Heart left ventricle (tissue), 16 donors: ENCODE measurements around the gene FMN2. TPM values are rescaled to one million over a fixed set of nuclear protein-coding genes. Genes with fewer than 3 reads are reported as not detected.

ENCODE experiments used
- ATAC-seq, 4 donors: fragments of 200-7000 bp; cut with Tn5 transposase; one replicate each; pipeline ENCODE4 v1.9.1; 2020 to 2022; ENCODE audit warnings: moderate library complexity in 4 of 4, mild to moderate bottlenecking in 3 of 4, moderate number of reproducible peaks in 1 of 4
- DNase-seq, 5 donors: peaks; one replicate each; pipeline ENCODE4 v3.0.0-alpha.2; 2020
- H3K27ac ChIP-seq, 12 donors: fragments of 200-600 bp; sonication (generic) in 4 of 12; one replicate each; pipeline versions ENCODE4 v1.5.0 to v1.8.0; 2016 to 2022; ENCODE audit warnings: mild to moderate bottlenecking in 2 of 12
- H3K27me3 ChIP-seq, 9 donors: fragments of 200-600 bp; sonication (generic) in 2 of 9; one replicate each; pipeline versions ENCODE4 v1.5.1 to v1.8.0; 2016 to 2022; ENCODE audit warnings: mild to moderate bottlenecking in 3 of 9
- H3K36me3 ChIP-seq, 9 donors: fragments of 200-600 bp; sonication (generic) in 2 of 9; one replicate each; pipeline versions ENCODE4 v1.5.0 to v1.8.0; 2018 to 2022; ENCODE audit warnings: mild to moderate bottlenecking in 2 of 9
- H3K4me1 ChIP-seq, 12 donors: fragments of 200-600 bp; sonication (generic) in 4 of 12; one replicate each; pipeline versions ENCODE4 v1.5.0 to v1.8.0; 2016 to 2022; ENCODE audit warnings: mild to moderate bottlenecking in 3 of 12
- H3K4me3 ChIP-seq, 12 donors: fragments of 200-600 bp; sonication (generic) in 4 of 12; one replicate each; pipeline versions ENCODE4 v1.5.0 to v1.8.0; 2017 to 2022; ENCODE audit warnings: mild to moderate bottlenecking in 9 of 12, moderate library complexity in 4 of 12
- H3K9me3 ChIP-seq, 12 donors: fragments of 200-600 bp; sonication (generic) in 4 of 12; one replicate each; pipeline versions ENCODE4 v1.5.0 to v1.8.0; 2016 to 2022; ENCODE audit warnings: mild to moderate bottlenecking in 1 of 12
- CTCF ChIP-seq, 12 donors: fragments of 200-600 bp; sonication (generic) in 4 of 12; IDR thresholded peaks; one replicate each; pipeline versions ENCODE4 v1.5.0 to v1.8.0; 2018 to 2022; ENCODE audit warnings: antibody characterized with exemption in 12 of 12, mild to moderate bottlenecking in 5 of 12
- POLR2A ChIP-seq, 2 donors: fragments of 450-650 bp; IDR thresholded peaks; one replicate each; pipeline ENCODE4 v1.6.1; 2017; ENCODE audit warnings: antibody characterized with exemption in 2 of 2, mild to moderate bottlenecking in 2 of 2, moderate library complexity in 2 of 2
- WGBS, 4 donors: extraction: QIAGEN DNeasy Blood & Tissue Kit in 2 of 4; methylation state at CpG; one replicate each; pipeline versions ENCODE4 v1.1.5 to v1.1.7; 2013 to 2018; 5-methylcytosine and 5-hydroxymethylcytosine counted together
- intact Hi-C, 10 donors: fragments of 100-400 bp; cut with DNase I; formaldehyde crosslinking; loops; one replicate each; pipeline versions ENCODE4 v1.11.1 to v1.14.2; 2022
- polyA plus RNA-seq, 2 donors: library from polyadenylated mRNA; stranded (reverse); fragments of 200-250 nt; gene quantifications; one replicate each; pipeline ENCODE4 v1.2.3, GENCODE V29; 2013
- total RNA-seq, 9 donors: library from RNA; depleted of rRNA in 2 of 9; stranded (reverse); fragments of >200 nt in 2 of 9; fragmentation: NEBNext Ultra II Directional in 3 of 9; extraction: Animal tissue kit (Norgen Biotek cat#: 25700) in 3 of 9; gene quantifications; one replicate each; pipeline versions ENCODE4 v1.1.0 to v1.2.4, GENCODE V29; 2016 to 2023
- donor health status: ischemic (EF 13 %, LVEDD 7.1; RV severe dilation, severe dysfunction).
- donor health status: healthy with polysubstance abuse.
- donor health status: DM: no; HTN: yes; CAD: no.
- donor health status: DM: no; HTN: no; CAD: no.
- donor health status: ischemic (EF 25% LVEDD 6.9; RV normal size, moderate dysfunction).
- donor health status: ischemic (EF 25% LVEDD 5.7; RV mildly dilated, moderate dysfunction).
- donor health status: healthy.
- donor health status: DM: yes; HTN: yes; CAD: no.
- donor health status: ischemic (EF 35%, LVEDD 5.7; RV mildly dilated, moderate dysfunction).
- donor health status: nonischemic (EF 11% LVEDD 7.7; RV severe dilation, severe dysfunction).
- donor health status: DM: yes; HTN: yes; CAD: no.
- donor health status: PGD.
- donor health status: ischemic (EF 29% LVEDD 5.4; RV normal size, mild dysfunction).
- donor health status: nonischemic (EF 23%, LVEDD 6.1; RV moderate dilation, normal function).

Gene FMN2
- total and polyA plus RNA-seq, 11 donors: 0.11 to 1.9 (median 0.31) TPM; not detected in 8

- intact Hi-C loops: no loop called here
- Histone ChIP-seq H3K36me3 (no peaks in the 10 kb centered on the region), H3K9me3 (no peaks in the 10 kb centered on the region), H3K27ac (no peak overlapping the region), H3K27me3 (no peaks in the 10 kb centered on the region), H3K4me1 (no peaks in the 10 kb centered on the region), H3K4me3 (no peak overlapping the region)
- WGBS, 4 donors: 74 to 82% (median 79%) methylated on average over 3 of the region's 3 CpGs
- no peak for ATAC-seq
- DNase-seq: no peak
- no peak for TF ChIP-seq POLR2A (IDR thresholded peaks at IDR 0.05)
- TF ChIP-seq CTCF (IDR thresholded peaks at IDR 0.05): no peak
These were observed 149.6 kb downstream of the FMN2 start for GRCh38 chr1:240241278-240241677.

- TF ChIP-seq POLR2A (IDR thresholded peaks at IDR 0.05) (no peak), CTCF (IDR thresholded peaks at IDR 0.05) (no peak)
- no peaks in the 10 kb centered on the region for H3K36me3 ChIP-seq
These were observed 151.0 kb downstream of the FMN2 start for GRCh38 chr1:240242601-240243144.

GRCh38 chr1:240244968-240245628, 153.4 kb downstream of the FMN2 start:
- H3K27me3 ChIP-seq: no peaks in the 10 kb centered on the region
- peaks cover 0 to 12% (median 2%) of the 10 kb centered on the region in 12 donors for H3K9me3 ChIP-seq
- WGBS, 4 donors: 64 to 76% (median 68%) methylated on average over 3 of the region's 3 CpGs
- no peak for ATAC-seq
- no peak overlapping the region for H3K27ac ChIP-seq
- no peak for TF ChIP-seq POLR2A (IDR thresholded peaks at IDR 0.05)
- no peak for TF ChIP-seq CTCF (IDR thresholded peaks at IDR 0.05)
- no peaks in the 10 kb centered on the region for H3K4me1 ChIP-seq
- H3K4me3 ChIP-seq: no peak overlapping the region
- no peak for DNase-seq
- intact Hi-C loops: no loop called here
- no peaks in the 10 kb centered on the region for H3K36me3 ChIP-seq

More at GRCh38 chr1:240242601-240243144, 151.0 kb downstream of the FMN2 start:
- Histone ChIP-seq H3K4me1 (no peaks in the 10 kb centered on the region), H3K27me3 (no peaks in the 10 kb centered on the region), H3K4me3 (no peak overlapping the region), H3K9me3 (no peaks in the 10 kb centered on the region), H3K27ac (no peak overlapping the region)
- WGBS, 4 donors: 26 to 39% (median 30%) methylated on average over 5 of the region's 5 CpGs
- intact Hi-C loops: no loop called here
- no peak for DNase-seq
- no peak for ATAC-seq

GRCh38 chr1:240245629-240246020, 153.9 kb downstream of the FMN2 start:
- peaks cover 0 to 15% (median 2%) of the 10 kb centered on the region in 12 donors for H3K9me3 ChIP-seq
- WGBS, 4 donors: 82 to 95% (median 87%) methylated on average over 6 of the region's 6 CpGs
- no peak for DNase-seq

More at GRCh38 chr1:240245629-240246020, 153.9 kb downstream of the FMN2 start:
- Histone ChIP-seq H3K4me1 (no peaks in the 10 kb centered on the region), H3K4me3 (no peak overlapping the region), H3K36me3 (no peaks in the 10 kb centered on the region), H3K27ac (no peak overlapping the region), H3K27me3 (no peaks in the 10 kb centered on the region)
- TF ChIP-seq CTCF (IDR thresholded peaks at IDR 0.05): no peak
- TF ChIP-seq POLR2A (IDR thresholded peaks at IDR 0.05): no peak
- intact Hi-C loops: no loop called here
- no peak for ATAC-seq
